ENCODE data around the gene SYCP3. TPM values are rescaled to one million over a fixed set of nuclear protein-coding genes. Genes with fewer than 3 reads are reported as not detected.

Gene SYCP3
- total and polyA plus RNA-seq, 2 of the 8 experiments (the other 6 are each of a cell fraction or from before 2014, with no cell fraction given), result 0.02 to 0.07 TPM

DNA sequence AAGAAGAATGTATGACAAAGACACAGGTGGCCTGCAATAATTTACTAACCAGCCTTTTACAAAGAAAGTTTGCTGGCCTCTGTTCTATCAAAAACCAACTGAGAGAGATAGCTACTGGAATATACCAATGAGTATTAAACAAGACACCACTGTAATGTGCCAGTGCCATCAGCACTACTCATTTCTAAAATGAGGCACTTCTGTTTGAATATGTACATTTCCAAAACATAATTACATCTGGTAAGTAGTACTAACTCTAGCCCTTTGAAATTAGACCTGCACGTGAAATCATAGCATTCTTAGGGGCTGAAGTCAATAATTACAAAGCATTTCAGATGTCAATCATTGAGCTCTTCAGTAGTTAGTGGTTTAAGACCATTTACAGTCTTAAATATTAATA is 6.9 kb upstream of the SYCP3 start (continued):
- TF ChIP-seq GABPA (IDR thresholded peaks at IDR 0.05; ENCODE audit: borderline replicate concordance, insufficient read depth, low read length) (no peak), EGR1 (IDR thresholded peaks at IDR 0.05; ENCODE audit: borderline replicate concordance, low read depth, low read length) (no peak), ASH2L (IDR thresholded peaks at IDR 0.05; ENCODE audit: low read length) (no peak), CHD2 (IDR thresholded peaks at IDR 0.05; ENCODE audit: low read length) (no peak)

All from H1 (cell line).